Measurements from ENCODE around the gene TMEM178B. TPM values are rescaled to one million over a fixed set of nuclear protein-coding genes. Genes with fewer than 3 reads are reported as not detected.

Gene TMEM178B
- total RNA-seq, 2 experiments from 2014 or later: not detected

- Mint-ChIP-seq H3K4me1 (ENCODE audit: low read depth) (no peaks in the 10 kb centered on the region), H3K4me3 (no peak overlapping the region), H3K9me3 (no peaks in the 10 kb centered on the region), H3K36me3 (ENCODE audit: low read depth) (no peaks in the 10 kb centered on the region), H3K27ac (no peak overlapping the region), H3K27me3 (peaks cover 44% of the 10 kb centered on the region)
- no peak for ATAC-seq (ENCODE audit: poor library complexity)
- DNase-seq: no peak
- no peaks in the 10 kb centered on the region for H3K36me3 ChIP-seq (ENCODE audit: insufficient read depth, low read length)
- no peak overlapping the region for H3K4me3 ChIP-seq (ENCODE audit: low read length)
- no peaks in the 10 kb centered on the region for H3K9me3 ChIP-seq (ENCODE audit: control insufficient read depth in 1 of 2, insufficient read depth in 1 of 2, low read length in 2 of 2)
- intact Hi-C loops (cut with DNase I, micrococcal nuclease): no loop called here
- CTCF ChIA-PET: no interaction called here
- POLR2A ChIA-PET: no interaction called here
- peaks cover 0 to 9% of the 10 kb centered on the region in 2 experiments for H3K27me3 ChIP-seq (ENCODE audit: control insufficient read depth in 1 of 2, insufficient read depth in 2 of 2, low read length in 2 of 2)
- no peak overlapping the region for H3K27ac ChIP-seq (ENCODE audit: low read depth in 1 of 2, low read length in 2 of 2)
- TF ChIP-seq CTCF (IDR thresholded peaks at IDR 0.05): no peak
- H3K4me1 ChIP-seq (ENCODE audit: insufficient read depth, low read length): no peaks in the 10 kb centered on the region
Observed at GRCh38 chr7:141439776-141440175, 365.9 kb downstream of the TMEM178B start.

DNA sequence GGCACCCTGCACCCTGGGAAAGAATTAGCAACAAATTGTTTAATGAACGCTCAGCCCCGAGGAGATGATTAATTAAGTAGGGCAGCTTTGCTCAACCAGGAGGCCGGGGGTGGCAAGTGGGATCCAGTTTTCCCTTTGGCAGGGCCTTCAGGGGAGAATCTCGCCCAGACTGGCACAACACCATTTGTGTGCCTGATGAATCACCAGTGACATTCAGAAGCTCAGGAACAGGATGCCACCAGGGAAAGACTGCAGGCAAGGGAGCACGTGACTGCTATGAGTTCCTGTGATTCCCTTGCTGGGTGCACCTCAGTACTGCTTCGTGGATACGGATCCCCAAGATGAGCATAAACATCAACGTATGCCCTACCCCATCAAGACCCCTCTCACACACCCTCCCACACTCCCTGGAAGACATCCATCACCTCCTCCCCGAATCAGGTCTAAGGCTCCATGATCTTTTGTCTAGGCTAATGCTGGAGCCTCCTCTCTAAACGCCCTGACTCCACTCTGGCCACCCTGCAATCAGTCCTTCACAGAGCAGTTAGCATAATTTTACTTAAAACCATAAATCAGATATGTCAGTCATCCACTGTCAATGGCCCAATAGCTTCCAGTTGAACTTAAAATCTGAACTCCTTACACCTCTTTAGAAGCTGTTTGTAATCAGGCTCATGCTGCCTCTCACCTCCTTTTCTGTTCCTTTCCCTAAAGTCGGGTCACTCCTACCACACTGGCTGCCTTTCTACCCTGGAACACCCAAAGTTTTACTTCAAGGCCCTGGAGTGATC is 368.2 kb downstream of the TMEM178B start:
- POLR2A ChIA-PET: no interaction called here
- Histone ChIP-seq H3K4me3 (ENCODE audit: low read length) (no peak overlapping the region), H3K27ac (ENCODE audit: low read depth in 1 of 2, low read length in 2 of 2) (no peak overlapping the region), H3K4me1 (ENCODE audit: insufficient read depth, low read length) (no peaks in the 10 kb centered on the region), H3K9me3 (ENCODE audit: control insufficient read depth in 1 of 2, insufficient read depth in 1 of 2, low read length in 2 of 2) (no peaks in the 10 kb centered on the region), H3K36me3 (ENCODE audit: insufficient read depth, low read length) (no peaks in the 10 kb centered on the region), H3K27me3 (ENCODE audit: control insufficient read depth in 1 of 2, insufficient read depth in 2 of 2, low read length in 2 of 2) (peaks cover 0 to 4% of the 10 kb centered on the region in 2 experiments)
- Mint-ChIP-seq H3K9me3 (no peaks in the 10 kb centered on the region), H3K4me1 (ENCODE audit: low read depth) (no peaks in the 10 kb centered on the region), H3K27ac (no peak overlapping the region), H3K36me3 (ENCODE audit: low read depth) (no peaks in the 10 kb centered on the region), H3K4me3 (no peak overlapping the region), H3K27me3 (peaks cover 33% of the 10 kb centered on the region)
- CTCF ChIA-PET: no interaction called here
- DNase-seq: no peak
- no peak for ATAC-seq (ENCODE audit: poor library complexity)
- no peak for TF ChIP-seq CTCF (IDR thresholded peaks at IDR 0.05)
- intact Hi-C loops (cut with DNase I, micrococcal nuclease): no loop called here

DNA sequence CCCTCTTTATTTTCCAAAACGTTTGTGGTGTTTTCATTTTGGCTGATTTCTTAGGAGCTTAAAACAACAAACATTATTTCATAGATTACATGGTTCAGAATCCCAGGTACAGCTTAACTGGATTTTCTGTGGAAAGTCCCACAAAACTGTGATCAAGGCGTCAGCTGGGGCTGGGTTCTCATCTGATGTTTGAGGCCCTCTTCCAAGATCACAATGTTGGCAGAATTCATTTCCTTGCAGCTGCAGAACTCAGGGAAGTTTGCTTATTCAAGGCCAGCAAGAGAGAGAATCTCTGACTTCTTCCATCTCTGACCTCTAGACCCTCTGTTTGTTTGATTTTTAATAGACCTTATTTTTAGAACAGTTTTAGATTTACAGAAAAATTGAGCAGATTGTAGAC is 368.9 kb downstream of the TMEM178B start:
- ATAC-seq (ENCODE audit: poor library complexity) (no peak), DNase-seq (no peak)
- no peaks in the 10 kb centered on the region for H3K4me1 Mint-ChIP-seq (ENCODE audit: low read depth)
- CTCF ChIA-PET: no interaction called here
- no peaks in the 10 kb centered on the region for H3K9me3 Mint-ChIP-seq
- H3K36me3 Mint-ChIP-seq (ENCODE audit: low read depth): no peaks in the 10 kb centered on the region
- no peak overlapping the region for H3K4me3 Mint-ChIP-seq
- no peak for TF ChIP-seq CTCF (IDR thresholded peaks at IDR 0.05)
- no peaks in the 10 kb centered on the region for H3K9me3 ChIP-seq (ENCODE audit: control insufficient read depth in 1 of 2, insufficient read depth in 1 of 2, low read length in 2 of 2)
- H3K27ac ChIP-seq (ENCODE audit: low read depth in 1 of 2, low read length in 2 of 2): no peak overlapping the region
- H3K36me3 ChIP-seq (ENCODE audit: insufficient read depth, low read length): no peaks in the 10 kb centered on the region
- H3K27ac Mint-ChIP-seq: no peak overlapping the region
- H3K4me1 ChIP-seq (ENCODE audit: insufficient read depth, low read length): no peaks in the 10 kb centered on the region
- peaks cover 28% of the 10 kb centered on the region for H3K27me3 Mint-ChIP-seq
- no peak overlapping the region for H3K4me3 ChIP-seq (ENCODE audit: low read length)
- peaks cover 0 to 4% of the 10 kb centered on the region in 2 experiments for H3K27me3 ChIP-seq (ENCODE audit: control insufficient read depth in 1 of 2, insufficient read depth in 2 of 2, low read length in 2 of 2)
- intact Hi-C loops (cut with DNase I, micrococcal nuclease): no loop called here
- POLR2A ChIA-PET: no interaction called here

All from CD4-positive, alpha-beta T cell (primary cell).